ENCODE measurements around the gene LPCAT1. TPM values are rescaled to one million over a fixed set of nuclear protein-coding genes. Genes with fewer than 3 reads are reported as not detected.

LPCAT1 gene
- total RNA-seq, 2 experiments from 2014 or later, result 70.8 to 72.2 TPM

DNA sequence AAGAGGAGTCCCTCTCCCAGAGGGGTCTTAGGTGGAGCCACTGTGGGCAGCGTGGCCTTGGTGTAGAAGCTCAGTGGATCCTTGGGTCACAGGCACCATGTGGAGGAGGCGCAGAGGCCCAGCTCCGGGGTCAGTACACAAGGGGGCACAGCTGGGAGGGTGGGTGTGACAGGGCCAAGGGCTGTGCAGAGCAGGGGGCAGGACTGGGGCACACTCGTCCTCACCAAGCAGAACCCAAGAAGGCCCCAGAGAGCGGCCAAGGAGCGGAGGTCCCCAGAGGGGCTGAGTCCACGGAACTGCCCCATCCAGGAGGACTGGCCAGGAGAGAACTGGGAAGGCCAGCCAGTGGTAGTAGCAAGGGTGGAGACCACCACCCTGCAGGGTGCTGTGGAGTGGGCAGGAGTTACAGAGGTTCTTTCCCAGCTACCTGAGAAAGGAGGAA, 2.5 kb upstream of the LPCAT1 start:
- Mint-ChIP-seq H3K9me3 (no peaks in the 10 kb centered on the region), H3K36me3 (peaks cover 3% of the 10 kb centered on the region), H3K4me1 (peaks cover 13% of the 10 kb centered on the region), H3K27me3 (peaks cover 17% of the 10 kb centered on the region), H3K27ac (no peak overlapping the region), H3K4me3 (no peak overlapping the region)
- ATAC-seq (ENCODE audit: low read depth), result no peak
- POLR2A ChIA-PET, result interaction anchor here (0.8 kb wide), 1 partner anchor 10 kb away, joined by 4 read pairs; no protein-coding TSS in a partner anchor
- DNase-seq, result peak; percentile 26

DNA sequence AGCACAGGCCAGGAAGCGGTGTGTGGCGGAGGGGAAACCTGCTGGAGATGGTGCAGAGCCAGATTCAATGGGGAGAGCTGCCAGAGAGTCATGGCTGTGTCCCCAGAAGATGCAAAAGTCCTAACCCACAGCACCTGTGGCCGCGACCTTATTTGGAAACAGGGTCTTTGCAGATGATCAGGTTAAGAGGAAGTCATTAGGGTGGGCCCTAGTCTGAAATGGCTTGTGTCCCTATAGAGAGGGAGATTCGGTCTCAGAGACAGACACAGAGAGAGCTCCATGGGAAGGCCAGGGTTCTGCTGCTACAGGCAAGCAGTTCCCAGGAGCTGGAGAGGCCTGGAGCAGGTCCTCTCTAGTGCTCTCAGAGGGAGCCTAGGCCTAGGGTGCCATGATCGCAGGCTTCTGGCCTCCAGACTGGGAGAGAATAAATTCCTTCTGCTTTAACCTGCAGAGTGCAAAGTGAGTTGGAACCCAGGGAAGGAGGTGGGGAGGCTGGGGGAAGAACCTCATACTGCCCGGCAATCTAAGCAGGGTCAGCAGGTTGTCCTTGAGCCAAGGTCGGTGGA, 1.9 kb upstream of the LPCAT1 start:
- ATAC-seq (ENCODE audit: low read depth), result no peak
- H3K27ac Mint-ChIP-seq, result no peak overlapping the region

GRCh38 chr5:1524799-1525623, 1.3 kb upstream of the LPCAT1 start:
- Mint-ChIP-seq H3K27ac (peak overlapping the region; percentile 67), H3K4me3 (peak overlapping the region; percentile 61), H3K27me3 (peaks cover 6% of the 10 kb centered on the region), H3K9me3 (no peaks in the 10 kb centered on the region), H3K4me1 (peaks cover 12% of the 10 kb centered on the region), H3K36me3 (peaks cover 3% of the 10 kb centered on the region)
- POLR2A ChIA-PET, result interaction anchor here (1.0 to 1.5 kb wide), 2 partner anchors 11 to 69 kb away, joined by 3 to 10 read pairs; no protein-coding TSS in a partner anchor
- ATAC-seq (ENCODE audit: low read depth), result no peak
- peak; percentile 31 for DNase-seq

More for the DNA sequence above, 1.9 kb upstream of the LPCAT1 start:
- POLR2A ChIA-PET, result interaction anchor here (0.8 kb wide), 1 partner anchor 11 kb away, joined by 4 read pairs; no protein-coding TSS in a partner anchor
- peaks cover 12% of the 10 kb centered on the region for H3K27me3 Mint-ChIP-seq
- H3K4me3 Mint-ChIP-seq, result no peak overlapping the region
- DNase-seq, result peak; percentile 20
- H3K4me1 Mint-ChIP-seq, result peaks cover 12% of the 10 kb centered on the region
- peaks cover 3% of the 10 kb centered on the region for H3K36me3 Mint-ChIP-seq
- H3K9me3 Mint-ChIP-seq, result no peaks in the 10 kb centered on the region

DNA sequence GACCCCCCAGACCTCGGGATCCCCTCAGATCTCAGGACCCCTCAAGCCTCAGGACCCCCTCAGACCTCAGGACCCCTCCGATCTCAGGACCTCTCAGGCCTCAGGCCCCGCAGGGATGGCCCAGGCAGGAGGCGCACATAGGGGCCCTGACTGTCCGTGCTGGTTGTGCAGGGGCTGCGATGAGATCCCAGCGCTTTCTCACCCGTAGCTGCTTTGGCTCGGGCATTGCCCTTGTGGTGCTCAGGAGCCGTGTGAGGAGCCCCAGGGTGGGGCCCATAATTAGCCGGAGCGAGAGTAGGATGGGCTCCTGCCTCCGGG, 680 bp upstream of the LPCAT1 start:
- Mint-ChIP-seq H3K4me3 (peak overlapping the region; percentile 61), H3K27ac (peak overlapping the region; percentile 67), H3K9me3 (no peaks in the 10 kb centered on the region), H3K27me3 (peaks cover 3% of the 10 kb centered on the region), H3K36me3 (peaks cover 3% of the 10 kb centered on the region), H3K4me1 (peaks cover 12% of the 10 kb centered on the region)
- POLR2A ChIA-PET, result interaction anchor here (1.0 to 1.5 kb wide), 4 partner anchors 12 to 180 kb away, joined by 3 to 10 read pairs (median 4); partner anchors contain the start of gene CLPTM1L
- no peak for DNase-seq
- ATAC-seq (ENCODE audit: low read depth), result no peak

- POLR2A ChIA-PET, result interaction anchor here (1.3 to 1.5 kb wide), 3 partner anchors 13 to 179 kb away, joined by 3 to 10 read pairs (median 4); partner anchors contain the start of gene CLPTM1L
- H3K4me1 Mint-ChIP-seq, result peaks cover 16% of the 10 kb centered on the region
- H3K27me3 Mint-ChIP-seq, result peaks cover 3% of the 10 kb centered on the region
- no peaks in the 10 kb centered on the region for H3K9me3 Mint-ChIP-seq
- peaks cover 3% of the 10 kb centered on the region for H3K36me3 Mint-ChIP-seq
- H3K27ac Mint-ChIP-seq, result no peak overlapping the region
- ATAC-seq (ENCODE audit: low read depth) (peak; percentile 46), DNase-seq (no peak)
- peak overlapping the region; percentile 60 for H3K4me3 Mint-ChIP-seq
Measured at GRCh38 chr5:1523480-1523792, 324 bp downstream of the LPCAT1 start.

DNA sequence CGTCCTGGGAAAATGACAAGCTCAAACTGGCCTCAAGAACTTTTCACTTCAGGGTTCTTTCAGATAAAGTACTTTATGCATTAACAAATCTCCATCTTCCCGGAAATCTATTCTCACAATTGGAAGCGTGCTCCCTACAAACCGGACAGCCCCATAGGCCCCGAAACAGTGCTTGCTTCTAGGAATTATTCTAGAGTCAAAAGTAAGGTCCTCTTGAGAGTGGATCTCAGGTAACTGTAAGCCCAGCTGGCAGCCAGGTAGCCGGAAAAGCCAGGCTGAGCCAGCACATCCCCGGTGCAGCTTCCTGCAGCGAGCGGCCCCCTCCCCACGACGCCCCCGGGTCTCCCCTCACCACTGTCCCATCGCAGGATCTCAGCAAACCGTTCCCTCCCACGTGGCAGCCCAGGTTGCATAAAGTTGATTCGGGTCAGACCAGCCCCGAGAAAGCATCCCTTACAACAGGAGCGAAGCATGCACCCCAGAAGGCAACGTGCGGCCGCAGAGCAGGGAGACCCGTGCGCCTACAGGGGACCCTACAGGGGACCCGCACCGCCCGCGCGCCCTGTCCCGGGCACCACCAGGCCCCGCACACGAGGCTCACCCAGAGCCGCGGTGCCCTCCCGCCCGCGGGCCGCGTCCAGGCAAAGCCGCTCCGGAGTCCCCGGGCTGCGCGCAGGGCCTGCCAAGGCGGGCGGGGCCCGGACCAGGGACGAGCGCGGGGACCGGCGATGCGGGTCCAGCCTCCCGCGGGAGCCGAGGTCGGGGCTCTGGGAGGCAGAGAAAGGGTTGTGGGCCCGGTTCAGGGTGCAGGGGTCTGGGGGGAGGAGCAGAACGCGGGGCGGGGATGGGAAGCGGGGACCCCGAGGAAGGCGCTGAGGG, 920 bp downstream of the LPCAT1 start:
- H3K27me3 Mint-ChIP-seq, result peaks cover 3% of the 10 kb centered on the region
- DNase-seq (peak; percentile 66), ATAC-seq (ENCODE audit: low read depth) (peak; percentile 20)
- H3K36me3 Mint-ChIP-seq, result peaks cover 3% of the 10 kb centered on the region
- no peaks in the 10 kb centered on the region for H3K9me3 Mint-ChIP-seq
- H3K27ac Mint-ChIP-seq, result no peak overlapping the region
- peaks cover 16% of the 10 kb centered on the region for H3K4me1 Mint-ChIP-seq
- peak overlapping the region; percentile 84 for H3K4me3 Mint-ChIP-seq
- POLR2A ChIA-PET, result interaction anchor here (1.3 to 1.5 kb wide), 3 partner anchors 14 to 178 kb away, joined by 3 to 10 read pairs (median 4); partner anchors contain the start of gene CLPTM1L

DNA sequence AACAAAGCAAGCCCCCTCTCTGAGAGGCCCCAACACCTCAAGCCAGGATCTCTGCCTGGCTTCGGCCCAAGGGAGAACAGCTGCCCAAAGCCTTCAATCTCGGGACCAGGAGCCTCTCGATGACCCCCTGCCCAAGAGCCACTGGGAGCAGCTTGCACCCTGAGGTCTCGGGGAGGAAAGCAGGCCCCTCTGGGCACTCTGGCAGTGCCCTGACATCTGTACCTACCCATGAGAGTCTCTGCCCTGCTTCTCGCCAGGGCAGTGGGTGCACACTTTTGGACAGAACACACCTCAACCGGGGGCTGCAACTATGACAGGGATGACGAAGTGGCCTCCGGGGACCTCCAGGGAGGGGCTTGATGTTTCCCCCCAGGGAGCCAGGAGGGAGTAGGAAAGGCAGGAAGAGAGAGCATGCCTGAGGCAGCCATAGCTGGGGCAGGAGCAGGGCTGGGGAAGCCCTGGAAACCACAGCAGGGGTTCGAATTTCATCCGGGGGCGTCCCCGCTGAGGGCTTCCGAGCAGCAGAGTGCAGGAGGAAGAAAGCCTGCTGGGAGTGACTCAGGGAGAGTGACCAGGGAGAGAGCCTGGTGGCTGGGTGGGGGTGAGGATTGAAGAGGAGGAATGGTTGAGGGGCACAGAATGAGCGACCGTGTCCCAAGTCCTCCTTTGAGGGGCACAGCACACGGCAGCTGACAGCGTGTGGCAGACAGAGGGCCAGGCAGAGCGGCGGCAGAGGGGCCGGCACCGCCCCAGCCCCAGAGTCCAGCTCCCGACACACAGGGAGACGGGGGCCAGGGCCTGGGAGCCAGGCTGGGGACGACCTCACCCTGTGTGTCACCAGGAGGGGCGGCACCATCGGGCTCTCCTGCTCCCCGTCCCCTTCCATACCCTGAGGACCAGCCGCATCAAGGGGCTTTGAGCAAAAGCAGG, 1.8 kb downstream of the LPCAT1 start:
- H3K4me1 Mint-ChIP-seq, result peaks cover 18% of the 10 kb centered on the region
- peaks cover 3% of the 10 kb centered on the region for H3K36me3 Mint-ChIP-seq
- peak; percentile 24 for DNase-seq
- POLR2A ChIA-PET, result interaction anchor here (0.9 kb wide), 1 partner anchor 176 kb away, joined by 3 read pairs; no protein-coding TSS in a partner anchor
- peak overlapping the region; percentile 45 for H3K27ac Mint-ChIP-seq
- H3K27me3 Mint-ChIP-seq, result peaks cover 3% of the 10 kb centered on the region
- no peak for ATAC-seq (ENCODE audit: low read depth)
- peak overlapping the region; percentile 84 for H3K4me3 Mint-ChIP-seq
- H3K9me3 Mint-ChIP-seq, result no peaks in the 10 kb centered on the region

DNA sequence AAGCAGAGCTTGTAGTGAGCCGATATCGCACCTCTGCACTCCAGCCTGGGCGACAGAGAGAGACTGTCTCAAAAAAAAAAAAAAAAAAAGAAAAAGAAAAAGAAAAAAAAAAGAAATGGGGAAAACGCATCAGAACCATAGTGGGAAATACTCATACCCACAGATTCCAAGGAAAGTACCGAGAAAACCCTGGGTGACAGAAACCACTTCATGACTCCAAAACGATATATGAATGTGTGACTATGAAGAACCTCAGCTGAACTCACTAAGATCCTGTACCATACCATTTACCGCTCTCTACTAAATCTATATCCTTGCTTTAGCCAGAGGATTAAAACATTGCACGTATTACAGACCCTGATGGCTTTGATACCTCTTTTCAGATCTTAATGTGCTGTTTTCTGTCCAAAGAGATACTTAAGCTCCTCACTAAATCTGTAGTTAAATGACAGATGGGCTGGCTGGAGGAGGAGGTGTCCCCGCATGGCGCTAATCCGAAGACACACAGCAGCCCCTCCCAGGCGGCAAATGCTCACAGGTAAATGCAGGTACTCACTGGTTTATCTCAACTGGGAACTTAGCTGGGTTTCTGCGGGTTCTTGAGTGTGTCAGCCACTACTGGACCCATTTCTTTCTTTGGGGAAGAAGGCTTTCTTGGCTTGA, 2.8 kb downstream of the LPCAT1 start:
- H3K9me3 Mint-ChIP-seq, result no peaks in the 10 kb centered on the region
- no peak for ATAC-seq (ENCODE audit: low read depth)
- H3K4me1 Mint-ChIP-seq, result peaks cover 20% of the 10 kb centered on the region
- peaks cover 3% of the 10 kb centered on the region for H3K36me3 Mint-ChIP-seq
- H3K27ac Mint-ChIP-seq, result no peak overlapping the region
- no peaks in the 10 kb centered on the region for H3K27me3 Mint-ChIP-seq
- DNase-seq, result peak; percentile 15
- no peak overlapping the region for H3K4me3 Mint-ChIP-seq
- POLR2A ChIA-PET, result interaction anchor here (0.7 to 0.9 kb wide), 2 partner anchors 11 to 175 kb away, joined by 3 read pairs; no protein-coding TSS in a partner anchor

GRCh38 chr5:1519631-1520210, 4.0 kb downstream of the LPCAT1 start:
- Mint-ChIP-seq H3K36me3 (peaks cover 3% of the 10 kb centered on the region), H3K4me1 (peaks cover 24% of the 10 kb centered on the region), H3K4me3 (no peak overlapping the region), H3K9me3 (no peaks in the 10 kb centered on the region), H3K27me3 (no peaks in the 10 kb centered on the region), H3K27ac (no peak overlapping the region)
- peak; percentile 20 for DNase-seq
- ATAC-seq (ENCODE audit: low read depth), result no peak
- POLR2A ChIA-PET, result no interaction called here

DNA sequence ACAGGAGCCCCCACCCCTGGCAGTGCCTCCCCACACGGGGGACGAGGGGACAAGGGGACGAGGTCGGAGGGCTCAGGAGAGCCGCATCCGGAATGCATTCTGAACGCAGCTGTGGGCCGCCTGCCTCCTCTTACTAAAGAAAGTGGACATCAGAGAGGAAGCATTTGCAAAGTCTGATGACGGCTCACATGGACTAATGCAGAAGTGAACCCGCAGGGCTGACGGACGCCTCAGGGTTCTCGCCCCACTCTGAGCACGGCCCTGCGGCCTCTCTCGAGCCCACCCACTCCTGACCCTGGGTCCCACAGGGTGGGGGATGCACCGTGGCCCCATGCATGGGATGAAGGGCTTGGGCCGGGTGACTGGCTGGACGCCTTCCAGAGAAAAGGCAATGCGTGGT, 5.9 kb downstream of the LPCAT1 start:
- Mint-ChIP-seq H3K27me3 (no peaks in the 10 kb centered on the region), H3K4me3 (no peak overlapping the region), H3K4me1 (peaks cover 24% of the 10 kb centered on the region), H3K9me3 (no peaks in the 10 kb centered on the region), H3K27ac (no peak overlapping the region), H3K36me3 (peaks cover 3% of the 10 kb centered on the region)
- DNase-seq (peak; percentile 20), ATAC-seq (ENCODE audit: low read depth) (no peak)
- POLR2A ChIA-PET, result no interaction called here

DNA sequence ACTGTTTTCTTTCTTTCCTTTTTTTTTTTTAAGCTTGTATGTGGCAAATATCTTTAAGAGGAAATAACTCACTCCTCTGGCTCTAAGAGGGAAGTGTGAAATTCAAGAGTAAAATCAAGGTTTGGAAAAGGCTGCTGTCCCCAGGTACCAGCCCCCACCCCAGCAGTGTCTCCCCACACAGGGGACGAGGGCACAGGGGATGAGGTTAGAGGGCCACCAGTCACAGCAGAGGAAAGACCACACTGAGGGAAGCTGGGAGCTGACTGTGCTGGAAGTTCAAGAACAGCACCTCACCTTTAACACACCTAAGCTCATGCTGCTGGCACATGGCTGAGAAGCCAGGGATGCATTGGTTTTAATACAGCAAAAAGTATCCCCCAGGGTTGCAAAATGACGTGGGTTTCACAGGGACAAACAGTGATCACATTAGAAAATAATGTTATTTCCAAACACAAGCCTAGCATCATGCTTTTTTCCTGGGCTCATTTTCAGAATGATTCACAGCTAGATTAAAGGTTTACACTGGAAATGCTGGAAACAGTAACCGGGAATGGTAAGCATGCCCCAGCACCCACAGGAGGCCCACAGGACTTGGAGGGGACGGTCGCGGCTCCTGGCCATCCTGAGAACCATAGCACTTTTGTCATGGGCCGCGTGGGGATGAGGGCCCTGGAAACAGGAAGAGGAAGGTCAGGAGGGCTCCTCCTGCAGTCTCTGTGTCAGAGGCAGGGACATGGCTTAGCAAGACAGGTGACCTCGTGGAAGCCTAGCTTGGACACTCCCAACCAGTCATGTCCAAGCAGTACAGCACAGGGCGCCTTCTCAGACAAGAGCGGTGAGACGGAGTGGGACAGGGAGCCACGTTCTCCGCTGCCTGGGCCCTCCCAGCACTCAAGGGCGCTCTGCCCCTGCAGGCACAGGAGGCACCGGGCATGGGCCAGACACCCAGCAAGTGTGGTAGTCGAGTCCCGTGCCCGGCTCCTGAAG, 6.9 kb downstream of the LPCAT1 start:
- H3K4me3 Mint-ChIP-seq, result no peak overlapping the region
- POLR2A ChIA-PET, result no interaction called here
- ATAC-seq (ENCODE audit: low read depth) (no peak), DNase-seq (peak; percentile 13)
- peaks cover 19% of the 10 kb centered on the region for H3K4me1 Mint-ChIP-seq
- peaks cover 3% of the 10 kb centered on the region for H3K36me3 Mint-ChIP-seq
- no peaks in the 10 kb centered on the region for H3K27me3 Mint-ChIP-seq
- H3K9me3 Mint-ChIP-seq, result no peaks in the 10 kb centered on the region
- H3K27ac Mint-ChIP-seq, result no peak overlapping the region
